D721Med (cell line): ENCODE measurements around the gene SLC25A22.

ENCODE experiments used
- DNase-seq: peaks from one replicate; pipeline ENCODE4 v3.0.0; 2011; ENCODE audit warnings: low spot score; ENCODE audit not compliant: insufficient read length
- FAIRE-seq: peaks from 2 replicates; lab custom pipeline; 2011; peaks lifted over from hg19 to GRCh38; lab: Jason Lieb, UNC
- CTCF ChIP-seq: IDR thresholded peaks from 2 replicates; pipeline ENCODE4 v1.5.1; 2012; ENCODE audit warnings: mild to moderate bottlenecking, control low read depth; ENCODE audit not compliant: insufficient read depth; ENCODE audit errors: missing control alignments

SLC25A22 gene

GRCh38 chr11:837990-838307 lies 39.9 kb upstream of the SLC25A22 start:
- no peak for TF ChIP-seq CTCF
- no peak for FAIRE-seq
- DNase-seq: no peak

- FAIRE-seq (no peak), DNase-seq (no peak)
- no peak for TF ChIP-seq CTCF
Observed at GRCh38 chr11:837189-837989, 39.3 kb upstream of the SLC25A22 start.

GRCh38 chr11:836700-837099 lies 38.6 kb upstream of the SLC25A22 start:
- no peak for TF ChIP-seq CTCF
- no peak for DNase-seq
- no peak for FAIRE-seq

GRCh38 chr11:836274-836673 lies 38.2 kb upstream of the SLC25A22 start:
- FAIRE-seq (no peak), DNase-seq (no peak)
- no peak for TF ChIP-seq CTCF

- no peak for FAIRE-seq
- no peak for TF ChIP-seq CTCF
- DNase-seq: no peak
Observed at GRCh38 chr11:834371-835316, 36.6 kb upstream of the SLC25A22 start.

- DNase-seq: no peak
- no peak for TF ChIP-seq CTCF
- FAIRE-seq: no peak
Observed at GRCh38 chr11:833849-834311, 35.8 kb upstream of the SLC25A22 start.
